Glomerular visceral epithelial cell (primary cell): ENCODE measurements around the gene TMEM86A.
"Not testable (repeated sequence)": the region's sequence is repeated elsewhere in the genome, so short reads cannot be mapped to it uniquely, and the experiment has no call there.

Source experiments
- DNase-seq: peaks from one replicate; pipeline ENCODE4 v3.0.0-alpha.2; 2016; ENCODE audit errors: extremely low spot score

Gene TMEM86A, protein sequence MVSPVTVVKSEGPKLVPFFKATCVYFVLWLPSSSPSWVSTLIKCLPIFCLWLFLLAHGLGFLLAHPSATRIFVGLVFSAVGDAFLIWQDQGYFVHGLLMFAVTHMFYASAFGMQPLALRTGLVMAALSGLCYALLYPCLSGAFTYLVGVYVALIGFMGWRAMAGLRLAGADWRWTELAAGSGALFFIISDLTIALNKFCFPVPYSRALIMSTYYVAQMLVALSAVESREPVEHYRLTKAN

DNA sequence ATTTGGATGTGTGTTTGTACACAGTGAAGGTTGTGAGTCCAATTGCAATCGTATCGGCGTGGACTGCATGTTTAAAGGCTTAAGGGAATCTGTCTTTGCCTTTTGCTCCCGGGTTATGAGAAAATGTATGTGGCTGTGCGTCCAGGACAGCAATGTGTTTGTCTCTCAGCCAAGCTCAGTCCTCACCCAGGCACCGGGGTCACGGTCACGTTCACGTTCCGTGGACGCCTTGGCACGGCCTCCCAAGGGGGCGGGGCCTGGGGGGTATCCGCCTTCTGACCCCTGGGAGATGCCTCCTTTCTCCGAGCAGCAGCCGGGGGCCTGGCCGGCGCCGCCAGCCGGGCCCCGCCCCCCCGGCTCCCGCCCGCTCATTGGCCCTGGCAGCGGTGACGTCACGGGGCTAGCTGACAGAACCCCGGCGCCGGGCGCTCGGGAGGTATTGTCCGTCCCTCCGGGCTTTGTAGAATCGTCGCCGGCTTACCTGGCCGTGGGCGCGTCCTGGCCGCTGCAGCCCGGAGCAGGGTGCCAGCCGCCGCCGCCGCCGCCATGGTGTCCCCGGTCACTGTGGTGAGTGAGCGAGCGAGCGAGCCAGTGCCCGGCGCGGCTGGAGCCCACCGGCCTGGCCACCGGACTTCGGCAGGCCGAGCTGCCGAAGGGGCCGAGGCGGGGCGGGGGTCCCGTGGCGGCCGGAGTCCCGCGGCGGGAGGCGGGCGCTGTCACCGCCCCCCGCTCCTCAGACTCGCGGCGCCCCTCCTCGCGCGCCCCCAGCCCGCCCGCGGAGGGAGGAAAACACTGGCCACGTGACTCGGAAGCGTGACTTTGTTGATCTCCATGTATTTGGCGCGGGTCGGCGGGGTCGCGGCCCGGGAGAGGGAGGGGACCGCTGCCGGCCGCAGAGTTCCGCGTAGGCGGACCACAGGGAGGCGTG lies at the start of gene TMEM86A:
TSS of gene TMEM86A (plus strand) at position 439 of the 928 bp plus-strand sequence. CDS start at position 547, 108 bp downstream.
- peak; percentile 85 for DNase-seq

DNA sequence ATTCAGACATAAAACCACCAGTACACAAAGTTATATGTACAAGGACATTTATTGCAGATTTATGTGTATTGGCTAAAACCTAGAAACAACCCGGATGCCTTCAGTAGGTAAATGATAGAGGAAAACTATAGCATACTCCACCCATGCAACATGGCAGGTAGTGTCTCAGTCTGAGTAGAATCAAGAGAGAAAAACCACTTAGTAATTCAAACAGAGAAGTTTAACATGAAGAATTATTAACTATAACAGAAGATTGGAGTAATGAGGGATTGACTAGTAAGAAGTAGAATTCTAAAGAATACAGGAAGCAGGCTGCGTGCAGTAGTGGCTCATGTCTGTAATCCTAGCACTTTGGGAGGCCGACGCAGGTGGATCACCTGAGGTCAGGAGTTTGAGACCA lies 48.2 kb upstream of the TMEM86A start:
- no peak for DNase-seq

DNA sequence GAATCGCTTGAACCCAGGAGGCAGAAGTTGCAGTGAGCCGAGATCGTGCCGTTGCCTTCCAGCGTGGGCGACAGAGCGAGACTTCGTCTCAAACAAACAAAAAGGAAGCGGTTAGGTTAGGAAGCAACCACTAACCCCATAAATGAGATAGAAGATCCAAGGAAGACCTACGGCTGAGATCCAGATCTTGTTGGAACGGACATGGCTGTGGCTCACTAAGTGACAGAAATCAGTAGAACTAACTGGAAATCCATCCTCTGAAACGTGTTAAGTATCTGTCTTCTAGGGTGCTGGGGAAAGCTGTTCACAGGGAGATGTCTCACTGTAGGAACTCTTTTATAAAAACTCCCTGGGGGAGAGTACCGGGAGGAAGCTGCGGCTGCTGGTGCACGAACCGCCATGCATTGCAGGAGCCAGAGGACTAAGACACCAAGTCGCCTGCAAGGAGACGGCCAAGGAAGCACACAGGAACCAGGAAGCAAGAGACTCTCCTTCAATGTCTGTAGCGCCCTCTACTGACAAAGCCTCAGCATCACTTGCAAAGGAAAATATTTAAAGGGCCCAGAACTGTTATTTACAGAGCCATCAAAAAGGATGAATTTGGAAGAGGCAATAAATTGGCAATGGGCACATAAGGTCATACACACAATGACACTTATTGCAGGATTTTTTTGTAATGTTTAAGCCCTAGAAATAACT lies 47.6 kb upstream of the TMEM86A start:
- peak; percentile 26 for DNase-seq

DNA sequence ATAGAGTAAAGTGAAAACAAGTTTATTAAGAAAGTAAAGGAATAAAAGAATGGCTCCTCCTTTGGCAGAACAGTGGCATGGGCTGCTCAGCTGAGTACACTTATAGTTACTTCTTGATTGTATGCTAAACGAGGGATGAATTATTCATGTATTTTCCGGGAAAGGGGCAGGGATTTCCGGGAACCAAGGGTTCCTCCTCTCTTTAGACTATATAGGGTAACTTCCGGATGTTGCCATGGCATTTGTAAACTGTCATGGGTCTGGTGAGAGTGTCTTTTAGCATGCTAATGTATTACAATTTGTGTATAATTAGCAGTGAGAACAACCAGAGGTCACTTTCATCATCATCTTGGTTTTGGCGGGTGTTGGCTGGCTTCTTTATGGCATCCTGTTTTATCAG lies 40.9 kb upstream of the TMEM86A start:
- no peak for DNase-seq

DNA sequence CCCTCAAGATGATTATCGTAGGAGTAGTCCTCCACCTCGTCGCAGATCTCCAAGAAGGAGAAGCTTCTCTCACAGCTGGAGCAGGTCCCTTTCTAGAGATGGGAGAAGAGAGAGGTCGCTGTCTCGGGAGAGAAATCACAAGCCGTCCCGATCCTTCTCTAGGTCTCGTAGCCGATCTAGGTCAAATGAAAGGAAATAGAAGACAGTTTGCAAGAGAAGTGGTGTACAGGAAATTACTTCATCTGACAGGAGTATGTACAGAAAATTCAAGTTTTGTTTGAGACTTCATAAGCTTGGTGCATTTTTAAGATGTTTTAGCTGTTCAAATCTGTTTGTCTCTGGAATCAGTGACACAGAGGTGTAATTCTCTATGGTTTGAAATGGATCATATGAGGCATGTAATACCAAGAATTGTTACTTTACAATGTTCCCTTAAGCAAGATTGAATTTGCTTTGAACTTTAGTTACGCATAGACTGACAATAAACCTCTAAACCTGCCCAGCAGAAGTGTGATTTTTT lies 33.2 kb upstream of the TMEM86A start:
- DNase-seq, result not testable (repeated sequence)

DNA sequence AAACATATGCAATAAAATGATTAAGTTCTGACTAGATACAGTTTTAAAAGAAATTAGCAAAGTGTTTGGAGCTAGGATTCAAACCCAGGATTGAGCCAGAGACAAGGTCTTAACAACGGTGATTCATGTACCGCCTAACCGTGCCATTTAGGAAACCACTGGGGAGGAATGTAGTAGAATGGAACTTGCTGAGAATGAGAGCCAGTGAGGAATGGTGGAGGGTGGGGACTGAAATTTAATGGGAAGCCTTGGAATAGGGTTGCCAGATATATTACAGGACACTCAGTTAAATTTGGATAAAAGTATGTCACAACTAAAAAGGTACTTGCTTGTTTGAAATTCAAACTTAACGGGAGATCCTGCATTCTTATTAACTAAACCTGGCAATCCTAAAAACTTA lies 30.4 kb upstream of the TMEM86A start:
- DNase-seq, result no peak

DNA sequence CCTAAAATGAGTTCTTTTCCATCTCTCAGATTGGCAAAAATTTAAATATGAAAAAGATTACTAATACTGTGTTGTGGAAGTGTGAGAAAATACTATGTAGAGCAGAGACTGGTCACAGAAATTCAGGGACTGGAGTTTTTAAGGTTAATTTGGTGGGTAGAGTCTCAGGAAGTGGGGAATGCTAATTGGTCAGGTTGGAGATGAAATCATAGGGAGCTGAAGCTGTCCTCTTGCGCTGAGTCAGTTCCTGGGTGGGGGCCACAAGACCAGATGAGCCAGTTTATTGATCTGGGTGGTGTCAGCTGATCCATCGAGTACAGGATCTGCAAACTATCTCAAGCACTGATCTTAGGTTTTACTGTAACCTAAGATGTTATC lies 29.4 kb upstream of the TMEM86A start:
- no peak for DNase-seq

DNA sequence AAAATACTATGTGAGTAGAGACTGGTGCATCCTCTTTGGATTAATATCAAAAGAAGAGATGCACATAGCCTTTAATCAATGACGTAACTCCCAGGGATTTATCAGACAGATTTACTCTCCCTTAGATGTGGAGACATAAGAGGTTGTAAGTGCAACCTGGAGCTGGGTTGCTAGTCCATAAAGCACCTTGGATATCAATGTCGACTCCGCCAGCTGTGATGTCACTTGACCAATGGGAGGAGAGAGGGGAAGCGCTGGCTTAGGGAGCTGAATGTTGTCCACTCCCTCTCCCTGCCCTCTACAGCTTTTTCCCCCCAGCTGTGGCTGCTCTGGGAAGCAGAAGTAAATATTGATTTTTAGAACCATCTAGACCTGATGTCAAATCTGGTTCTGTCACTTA lies 28.9 kb upstream of the TMEM86A start:
- no peak for DNase-seq

DNA sequence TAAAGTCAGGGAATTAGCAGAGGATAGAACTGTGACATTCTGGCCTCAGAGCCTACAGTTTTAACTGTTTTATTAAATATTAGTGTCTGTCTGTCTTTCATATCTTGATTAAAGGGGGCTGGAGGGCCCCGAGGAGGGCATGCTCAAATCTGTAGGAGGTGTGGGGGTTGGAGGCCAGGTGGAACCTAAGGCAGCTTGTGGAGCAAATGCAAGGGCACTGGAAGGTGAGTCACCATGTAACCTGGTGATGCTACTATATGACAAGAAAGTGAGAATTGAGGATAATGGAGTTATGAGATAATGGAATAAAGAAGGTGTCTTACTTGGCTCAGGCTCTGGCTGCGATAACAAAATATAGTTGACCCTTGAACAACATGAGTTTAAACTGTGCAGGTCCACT lies 27.3 kb upstream of the TMEM86A start:
- DNase-seq, result no peak

DNA sequence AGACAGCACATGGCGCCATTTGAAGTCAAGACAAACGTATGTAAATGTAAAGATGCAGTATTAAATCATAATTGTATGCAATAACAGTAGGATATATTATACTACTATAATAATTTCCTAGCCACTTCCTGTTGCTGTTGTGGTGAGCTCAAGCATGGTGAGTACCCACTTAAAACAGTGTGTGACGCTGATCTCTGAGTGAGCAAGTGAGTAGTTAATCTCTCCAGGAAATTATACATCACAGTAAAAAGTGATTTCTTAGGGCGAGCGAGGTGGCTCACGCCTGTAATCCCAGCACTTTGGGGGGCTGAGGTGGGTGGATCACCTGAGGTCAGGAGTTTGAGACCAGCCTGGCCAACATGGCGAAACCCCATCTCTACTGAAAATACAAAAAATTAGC lies 26.4 kb upstream of the TMEM86A start:
- DNase-seq, result not testable (repeated sequence)

DNA sequence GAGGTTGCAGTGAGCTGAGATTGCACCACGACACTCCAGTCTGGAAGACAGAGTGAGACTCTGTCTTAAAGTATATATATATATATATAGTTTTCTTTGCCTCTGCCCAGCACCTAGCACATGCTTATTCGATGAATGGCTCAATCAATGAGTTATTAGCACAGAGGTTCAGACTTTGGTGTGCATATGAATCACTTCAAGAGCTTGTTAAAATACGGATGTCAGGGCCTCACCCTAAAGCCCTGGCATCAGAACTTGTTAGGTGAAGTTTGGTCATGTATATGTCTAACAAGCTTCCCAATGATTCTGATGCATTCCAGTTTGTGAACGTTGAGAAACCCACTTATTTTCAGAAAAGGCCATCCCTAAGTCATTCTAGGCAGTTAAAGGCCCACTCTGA lies 21.8 kb upstream of the TMEM86A start:
- no peak for DNase-seq

DNA sequence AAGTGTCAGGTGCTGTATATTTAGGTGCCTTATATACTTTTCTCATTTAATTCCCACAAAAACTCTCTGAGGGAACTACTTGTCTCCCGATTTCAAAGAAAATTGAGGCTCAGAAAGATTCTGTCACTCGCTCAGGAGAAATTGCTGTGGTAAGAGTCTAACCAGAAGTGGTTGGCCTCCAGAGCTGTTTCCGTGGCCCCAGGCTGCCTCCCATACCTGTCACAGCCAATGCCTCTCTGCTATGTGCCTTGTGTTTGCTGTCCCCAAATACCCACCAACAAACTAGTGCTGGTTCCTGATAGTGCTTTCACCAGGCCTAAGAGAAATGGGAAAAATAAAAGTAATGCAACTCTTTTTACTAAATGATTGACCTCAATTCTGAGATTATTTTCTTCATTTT lies 21.0 kb upstream of the TMEM86A start:
- no peak for DNase-seq

DNA sequence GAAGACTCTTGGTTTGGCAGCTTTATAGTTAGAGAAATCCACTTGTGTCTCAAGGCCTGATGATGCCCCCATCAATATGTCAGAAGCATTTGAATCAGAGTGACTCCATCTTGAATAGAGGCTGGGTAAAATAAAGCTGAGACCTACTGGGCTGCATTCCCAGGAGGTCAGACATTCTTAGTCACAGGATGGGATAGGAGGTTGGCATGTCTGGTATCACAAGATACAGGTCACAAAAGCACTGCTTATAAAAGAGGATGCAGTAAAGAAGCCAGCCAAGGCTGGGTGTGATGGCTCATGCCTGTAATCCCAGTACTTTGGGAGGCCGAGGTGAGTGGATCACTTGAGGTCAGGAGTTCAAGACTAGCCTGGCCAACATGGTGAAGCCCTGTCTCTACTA lies 16.6 kb upstream of the TMEM86A start:
- DNase-seq, result not testable (repeated sequence)

DNA sequence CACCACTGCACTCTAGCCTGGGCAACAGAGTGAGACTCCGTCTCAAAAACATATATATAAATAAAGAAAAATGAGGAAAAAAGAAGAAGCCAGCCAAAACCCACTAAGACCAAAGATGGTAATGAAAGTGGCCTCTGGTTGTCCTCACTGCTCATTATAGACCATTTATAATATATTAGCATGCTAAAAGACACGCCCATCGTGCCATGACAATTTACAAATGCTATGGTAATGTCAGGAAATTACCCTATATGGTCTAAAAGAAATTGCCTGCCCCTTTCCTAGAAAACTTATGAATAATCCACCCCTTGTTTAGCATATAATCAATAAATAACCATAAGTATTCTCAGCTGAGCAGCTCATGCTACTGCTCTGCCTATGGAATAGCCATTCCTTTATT lies 16.1 kb upstream of the TMEM86A start:
- DNase-seq, result no peak

DNA sequence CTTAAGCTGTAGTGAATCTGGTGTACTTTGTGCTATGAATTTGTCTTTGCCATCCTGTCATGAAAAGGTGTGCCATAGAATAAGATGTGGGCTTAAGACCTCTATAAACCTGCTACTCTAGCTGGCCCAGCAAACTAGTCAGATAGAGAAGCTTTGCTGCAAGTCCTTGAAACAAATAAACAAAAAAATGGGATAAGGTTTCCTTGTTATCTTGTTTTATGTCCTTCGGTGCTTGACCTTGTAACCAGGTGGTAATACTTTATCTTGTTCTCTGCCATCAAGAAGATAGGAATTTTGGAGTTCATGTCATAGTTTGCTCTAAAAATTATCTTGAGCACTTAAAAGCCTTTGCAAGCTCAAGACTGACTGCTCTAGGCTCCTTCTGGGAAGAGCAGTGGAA lies 14.3 kb upstream of the TMEM86A start:
- no peak for DNase-seq

DNA sequence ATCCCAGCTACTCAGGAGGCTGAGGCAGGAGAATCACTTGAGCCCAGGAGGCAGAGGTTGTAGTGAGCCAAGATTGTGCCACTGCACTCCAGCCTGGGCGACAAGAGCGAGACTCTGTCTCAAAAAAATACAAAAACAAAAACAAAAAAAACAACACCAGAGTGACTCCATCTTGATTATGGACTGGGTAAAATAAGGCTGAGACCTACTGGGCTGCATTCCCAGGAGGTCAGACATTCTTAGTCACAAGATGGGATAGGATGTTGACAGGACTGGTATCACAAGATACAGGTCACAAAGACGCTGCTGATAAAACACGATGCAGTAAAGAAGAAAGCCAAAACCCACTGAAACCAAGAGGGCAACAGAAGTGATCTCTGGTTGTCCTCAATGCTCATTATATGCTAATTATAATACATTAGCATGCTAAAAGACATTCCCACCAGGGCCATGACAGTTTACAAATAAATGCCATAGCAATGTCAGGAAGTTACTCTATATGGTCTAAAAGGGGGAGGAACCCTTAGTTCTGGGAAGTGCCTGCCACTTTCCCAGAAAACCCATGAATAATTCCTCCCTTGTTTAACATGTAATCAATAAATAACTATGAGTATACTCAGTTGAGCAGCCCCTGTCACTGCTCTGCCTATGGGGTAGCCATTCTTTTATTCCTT lies 7.0 kb upstream of the TMEM86A start:
- DNase-seq, result not testable (repeated sequence)

DNA sequence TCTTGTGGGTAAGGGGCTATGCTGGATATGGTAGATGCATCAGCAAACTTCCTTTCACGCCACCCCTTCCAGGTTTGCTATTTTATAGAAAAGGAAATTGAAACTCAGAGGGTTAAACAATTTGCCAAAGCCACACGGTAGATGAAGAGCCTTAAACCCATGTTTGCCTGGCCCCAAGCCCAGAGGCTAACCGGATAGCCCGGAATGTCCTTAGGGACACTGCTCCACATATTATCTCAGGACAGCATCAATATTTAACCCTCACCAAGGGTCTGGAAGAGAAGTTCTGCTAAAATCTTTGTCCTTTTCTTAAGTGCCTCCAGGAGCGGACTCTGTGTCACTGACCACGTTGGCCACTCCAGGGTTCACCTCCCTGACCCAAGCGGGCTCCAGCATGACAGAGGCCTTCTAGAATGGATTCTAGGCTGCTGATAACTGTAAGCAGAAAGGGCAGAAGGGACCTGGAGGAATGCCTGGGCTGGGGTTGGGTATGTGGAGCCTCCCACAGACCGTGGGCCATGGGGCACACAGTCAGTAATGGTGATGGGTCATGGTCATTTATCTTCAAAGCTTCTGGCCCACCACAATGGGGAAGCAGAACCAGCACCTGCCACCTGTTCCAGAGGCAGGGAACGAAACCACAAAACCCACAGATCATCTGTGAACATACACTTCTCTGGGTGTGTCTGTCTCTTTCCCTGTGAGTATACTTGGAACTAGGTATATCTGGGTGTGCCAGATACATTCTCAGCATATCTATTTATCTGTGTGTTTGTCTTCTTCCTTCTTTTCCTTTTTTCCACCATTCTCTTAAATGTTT lies 5.4 kb upstream of the TMEM86A start:
- no peak for DNase-seq

DNA sequence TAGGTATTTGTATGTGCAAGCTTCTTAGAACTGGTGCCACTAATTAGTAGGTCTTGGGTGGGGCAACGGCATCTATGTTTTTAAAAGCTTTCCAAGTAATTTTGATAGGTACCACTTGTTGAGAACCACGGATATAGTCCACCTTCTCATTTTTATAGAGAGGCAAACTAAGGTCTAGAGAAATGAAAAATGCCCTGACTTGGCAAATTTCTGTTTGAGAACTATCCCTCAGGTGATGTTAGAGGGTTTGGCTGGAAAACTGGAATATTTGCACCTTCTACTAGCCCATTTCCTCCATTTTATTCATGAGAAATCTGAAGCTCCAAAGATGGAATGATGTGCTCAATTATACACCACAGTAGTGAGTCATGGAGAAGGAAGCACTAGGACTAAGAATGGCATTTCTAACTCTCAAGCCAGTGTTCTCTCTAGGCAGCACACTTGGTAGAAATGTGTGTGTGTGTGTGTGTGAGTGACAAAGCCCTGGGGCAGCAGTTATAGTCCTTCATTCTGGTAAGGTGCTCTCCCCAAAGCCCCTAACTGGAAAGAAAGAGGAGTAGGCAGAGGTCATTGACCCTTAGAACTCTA lies 1.8 kb upstream of the TMEM86A start:
- DNase-seq, result no peak

DNA sequence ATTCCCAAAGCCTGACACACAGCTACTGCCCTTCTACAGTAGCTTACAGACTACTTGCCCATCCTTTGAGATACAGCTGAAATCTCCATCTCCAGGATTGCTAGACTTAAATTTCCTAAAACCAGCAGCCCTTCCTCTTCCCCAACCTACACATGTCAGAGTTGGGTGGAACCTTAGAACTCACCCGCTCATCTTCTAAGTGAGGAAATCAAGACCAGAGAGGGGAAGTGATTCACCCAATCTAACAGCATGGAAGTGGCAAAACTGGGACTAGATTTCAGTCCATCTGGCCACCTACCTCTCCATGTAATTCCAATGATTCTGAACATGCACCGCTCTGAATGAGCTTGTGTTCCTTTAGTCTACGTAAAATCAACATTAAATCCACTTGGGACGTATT lies 1.0 kb upstream of the TMEM86A start:
- no peak for DNase-seq

DNA sequence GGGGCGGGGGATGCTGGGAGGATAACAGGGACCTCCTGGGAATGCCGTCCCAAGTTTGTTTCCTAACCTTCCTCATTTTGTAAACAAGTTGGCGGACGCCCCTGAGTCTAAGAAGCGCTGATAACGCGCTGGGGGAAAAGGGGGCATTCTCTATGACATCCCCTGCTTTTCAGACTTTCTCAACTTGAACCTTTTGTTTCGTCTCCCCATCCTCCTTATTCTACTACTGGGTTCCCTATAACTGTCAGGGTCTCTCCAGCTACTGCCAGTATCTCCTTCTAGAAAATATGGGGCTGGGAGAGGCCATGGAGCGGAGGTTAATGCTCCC lies 654 bp downstream of the TMEM86A start:
- no peak for DNase-seq

DNA sequence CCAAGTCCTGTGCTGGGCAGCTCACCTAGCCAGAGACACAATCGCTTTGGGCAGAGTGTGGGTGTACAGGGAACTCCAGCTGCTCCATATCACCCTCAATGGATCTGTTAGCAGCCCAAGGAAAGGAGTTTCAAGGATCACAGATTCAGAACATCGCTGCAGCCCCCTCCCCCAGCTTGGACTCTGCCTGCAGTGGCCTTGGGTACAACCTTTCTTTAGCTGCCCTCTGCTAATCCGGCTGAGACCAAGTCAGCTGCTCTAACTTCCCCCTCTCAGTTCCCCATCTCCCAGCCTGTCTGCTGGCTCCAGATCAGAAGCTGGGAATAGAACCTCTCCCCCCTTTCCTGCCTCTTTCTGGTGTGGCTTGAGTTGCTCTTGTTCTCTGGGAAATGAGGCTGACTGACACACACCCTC lies 1.3 kb downstream of the TMEM86A start:
- no peak for DNase-seq
